ENCODE results near the gene CRCP.
"Not testable (repeated sequence)": the region's sequence is repeated elsewhere in the genome, so short reads cannot be mapped to it uniquely, and the experiment has no call there.

Gene CRCP

GRCh38 chr7:66114743-66115649 is at the start of gene CRCP:
TSS of gene CRCP (plus strand) at chr7:66114847. CDS start at chr7:66114963, 116 bp downstream.
- DNase-seq (ENCODE audit: low read depth, low spot score): no peak
- peak within 1 kb of the TSS; percentile 85 for H3K4me3 ChIP-seq (ENCODE audit: low read depth, low read length)
- TF ChIP-seq, protein P1, sequence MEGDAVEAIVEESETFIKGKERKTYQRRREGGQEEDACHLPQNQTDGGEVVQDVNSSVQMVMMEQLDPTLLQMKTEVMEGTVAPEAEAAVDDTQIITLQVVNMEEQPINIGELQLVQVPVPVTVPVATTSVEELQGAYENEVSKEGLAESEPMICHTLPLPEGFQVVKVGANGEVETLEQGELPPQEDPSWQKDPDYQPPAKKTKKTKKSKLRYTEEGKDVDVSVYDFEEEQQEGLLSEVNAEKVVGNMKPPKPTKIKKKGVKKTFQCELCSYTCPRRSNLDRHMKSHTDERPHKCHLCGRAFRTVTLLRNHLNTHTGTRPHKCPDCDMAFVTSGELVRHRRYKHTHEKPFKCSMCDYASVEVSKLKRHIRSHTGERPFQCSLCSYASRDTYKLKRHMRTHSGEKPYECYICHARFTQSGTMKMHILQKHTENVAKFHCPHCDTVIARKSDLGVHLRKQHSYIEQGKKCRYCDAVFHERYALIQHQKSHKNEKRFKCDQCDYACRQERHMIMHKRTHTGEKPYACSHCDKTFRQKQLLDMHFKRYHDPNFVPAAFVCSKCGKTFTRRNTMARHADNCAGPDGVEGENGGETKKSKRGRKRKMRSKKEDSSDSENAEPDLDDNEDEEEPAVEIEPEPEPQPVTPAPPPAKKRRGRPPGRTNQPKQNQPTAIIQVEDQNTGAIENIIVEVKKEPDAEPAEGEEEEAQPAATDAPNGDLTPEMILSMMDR (IDR thresholded peaks at IDR 0.05; ENCODE audit: insufficient read depth, low read length, missing control alignments): peak; percentile 56
- ChIA-PET POLR2A (interaction anchor here (0.7 to 1.8 kb wide), 5 partner anchors 14 to 379 kb away, joined by 3 to 7 read pairs (median 3); partner anchors contain the start of gene ASL), CTCF (interaction anchor here (2.0 to 3.0 kb wide), 2 partner anchors 12 to 84 kb away, joined by 5 to 13 read pairs; no protein-coding TSS in a partner anchor)

DNA sequence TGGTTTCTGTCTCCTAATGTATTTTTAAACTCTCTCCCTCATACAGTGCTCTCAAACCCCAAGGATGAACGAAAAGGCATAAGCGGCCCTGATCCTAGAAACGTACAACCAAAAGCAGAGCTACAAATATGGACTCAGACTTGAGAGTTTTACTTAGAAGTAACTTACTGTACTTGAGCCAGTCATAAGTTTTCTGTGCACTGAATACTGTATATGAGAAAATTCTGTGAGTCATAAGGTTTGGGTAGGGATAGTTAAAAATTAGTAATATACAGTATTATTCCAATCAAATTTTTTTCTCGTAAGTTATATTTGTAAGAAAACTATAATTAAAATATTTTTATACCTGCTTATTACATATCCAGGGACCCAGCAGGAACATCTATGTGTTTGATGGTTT is 44.9 kb upstream of the CRCP start:
- ChIA-PET CTCF (interaction anchor here (1.3 kb wide), 1 partner anchor 39 kb away, joined by 3 read pairs; no protein-coding TSS in a partner anchor), POLR2A (no interaction called here)
- no peak for DNase-seq (ENCODE audit: low read depth, low spot score)
- no peak overlapping the region for H3K4me3 ChIP-seq (ENCODE audit: low read depth, low read length)
- TF ChIP-seq, protein P1 (IDR thresholded peaks at IDR 0.05; ENCODE audit: insufficient read depth, low read length, missing control alignments): no peak

- CTCF ChIA-PET: interaction anchor here (1.3 kb wide), 1 partner anchor 40 kb away, joined by 3 read pairs; no protein-coding TSS in a partner anchor
- POLR2A ChIA-PET: no interaction called here
- TF ChIP-seq, protein P1 (IDR thresholded peaks at IDR 0.05; ENCODE audit: insufficient read depth, low read length, missing control alignments): no peak
These were observed 44.4 kb upstream of the CRCP start for GRCh38 chr7:66070222-66070621.

GRCh38 chr7:66072208-66072607 is 42.4 kb upstream of the CRCP start:
- CTCF ChIA-PET: interaction anchor here (1.4 kb wide), 1 partner anchor 12 kb away, joined by 3 read pairs; no protein-coding TSS in a partner anchor
- H3K4me3 ChIP-seq (ENCODE audit: low read depth, low read length); POLR2A ChIA-PET; DNase-seq (ENCODE audit: low read depth, low spot score): not testable (repeated sequence)

More at GRCh38 chr7:66070222-66070621, 44.4 kb upstream of the CRCP start:
- no peak for DNase-seq (ENCODE audit: low read depth, low spot score)
- no peak overlapping the region for H3K4me3 ChIP-seq (ENCODE audit: low read depth, low read length)

- no peak for DNase-seq (ENCODE audit: low read depth, low spot score)
- peak within 1 kb of the TSS; percentile 78 for H3K4me3 ChIP-seq (ENCODE audit: low read depth, low read length)
- ChIA-PET CTCF (interaction anchor here (0.9 to 1.4 kb wide), 3 partner anchors 8 to 46 kb away, joined by 3 read pairs; no protein-coding TSS in a partner anchor), POLR2A (interaction anchor here (0.6 to 1.3 kb wide), 9 partner anchors 10 to 63 kb away, joined by 3 to 8 read pairs (median 3); partner anchors contain the start of gene CRCP)
- TF ChIP-seq, protein P1 (IDR thresholded peaks at IDR 0.05; ENCODE audit: insufficient read depth, low read length, missing control alignments): no peak
These were observed 38.8 kb upstream of the CRCP start, which contains the start of gene ASL for GRCh38 chr7:66075590-66076461. TSS of gene ASL (plus strand) at chr7:66075819. CDS start at chr7:66076082, 263 bp downstream.

Measured in AG04449 (cell line).